A549 (cell line): ENCODE measurements around the gene DPP10. TPM values are rescaled to one million over a fixed set of nuclear protein-coding genes. Genes with fewer than 3 reads are reported as not detected.

Source experiments
- ATAC-seq, 2 experiments: fragments of 200-7000 bp in 1 of 2; fragments of >200 bp in 1 of 2; cut with Nextera tagmentation in 1 of 2; cut with Tn5 transposase in 1 of 2; 3 replicates each; pipeline versions ENCODE4 v1.8.0 to v1.9.1; 2018 to 2020; ENCODE audit warnings: mild to moderate bottlenecking in 1 of 2, moderate library complexity in 1 of 2
- CTCF ChIA-PET: fragments of 300-600 bp; sonication (Branson Sonifier 250); formaldehyde crosslinking; extraction: SDS; loops from one replicate; lab custom pipeline; 2021; ENCODE audit warnings: antibody characterized with exemption, inconsistent platforms; lab: Yijun Ruan, JAX
- POLR2A ChIA-PET: fragments of 350-600 bp; formaldehyde crosslinking; extraction: SDS; loops from one replicate; lab custom pipeline; 2021; ENCODE audit warnings: antibody characterized with exemption, inconsistent platforms; lab: Yijun Ruan, JAX
- DNase-seq, 2 experiments: peaks; one replicate each; pipeline versions ENCODE4 v3.0.0 to v3.0.0-alpha.2; 2011 to 2016; ENCODE audit warnings: low read depth in 1 of 2, low spot score in 1 of 2
- FAIRE-seq: peaks from 2 replicates; lab custom pipeline; 2011; peaks lifted over from hg19 to GRCh38; lab: Jason Lieb, UNC
- H3K27ac ChIP-seq, 2 experiments: fragments of >200 bp; sonication (Bioruptor Twin); formaldehyde crosslinking; 3 replicates each; pipeline ENCODE4 v1.5.1; 2016 to 2017
- H3K4me1 ChIP-seq: fragments of >200 bp; sonication (Bioruptor Twin); formaldehyde crosslinking; 3 replicates; pipeline ENCODE4 v1.6.1; 2016
- H3K4me2 ChIP-seq: fragments of >200 bp; sonication (Bioruptor Twin); formaldehyde crosslinking; 3 replicates; pipeline ENCODE4 v1.6.1; 2016
- H3K4me3 ChIP-seq: fragments of >200 bp; sonication (Bioruptor Twin); formaldehyde crosslinking; 3 replicates; pipeline ENCODE4 v1.5.1; 2016
- H3K9me3 ChIP-seq: fragments of >200 bp; sonication (Bioruptor Twin); formaldehyde crosslinking; 3 replicates; pipeline ENCODE4 v1.6.1; 2016
- ATOH8 ChIP-seq: fragments of 250-450 bp; sonication (Bioruptor Pico); IDR thresholded peaks from 2 replicates; pipeline ENCODE4 v1.5.0; 2020; ENCODE audit warnings: low read depth, mild to moderate bottlenecking, moderate library complexity
- BCL3 ChIP-seq: fragments of >200 bp; sonication (Bioruptor Twin); formaldehyde crosslinking; IDR thresholded peaks from 3 replicates; pipeline ENCODE4 v1.6.1; 2016
- BHLHE40 ChIP-seq: IDR thresholded peaks from 2 replicates; pipeline ENCODE4 v1.6.1; 2012; ENCODE audit warnings: low read depth, low read length, inconsistent platforms
- CHD2 ChIP-seq: fragments of 150-350 bp; IDR thresholded peaks from 2 replicates; pipeline ENCODE4 v1.6.1; 2014; ENCODE audit warnings: low read length; ENCODE audit not compliant: partially characterized antibody
- E2F6 ChIP-seq: IDR thresholded peaks from 2 replicates; pipeline ENCODE4 v1.6.1; 2012; ENCODE audit warnings: low read depth, borderline replicate concordance
- EHF ChIP-seq: fragments of 250-450 bp; sonication (Bioruptor Pico); IDR thresholded peaks from 2 replicates; pipeline ENCODE4 v1.5.0; 2020; ENCODE audit warnings: mild to moderate bottlenecking
- EP300 ChIP-seq, 2 experiments: fragments of >200 bp; sonication (Bioruptor Twin); formaldehyde crosslinking; IDR thresholded peaks; 2 replicates in 1 of 2; 3 replicates in 1 of 2; pipeline ENCODE4 v1.6.1; 2016 to 2017
- ESRRA ChIP-seq: fragments of 150-350 bp; IDR thresholded peaks from 2 replicates; pipeline ENCODE4 v1.6.1; 2014; ENCODE audit warnings: mild to moderate bottlenecking, low read length, borderline replicate concordance
- GATA3 ChIP-seq: IDR thresholded peaks from 2 replicates; pipeline ENCODE4 v1.6.1; 2012; ENCODE audit warnings: borderline replicate concordance
- HDAC2 ChIP-seq: fragments of 200-600 bp; sonication (generic); IDR thresholded peaks from 2 replicates; pipeline ENCODE4 v1.6.1; 2016
- HOXB13 ChIP-seq: fragments of 250-450 bp; sonication (Bioruptor Pico); IDR thresholded peaks from 2 replicates; pipeline ENCODE4 v1.5.0; 2020; ENCODE audit warnings: low read depth, mild to moderate bottlenecking, moderate library complexity
- HOXB5 ChIP-seq: fragments of 250-450 bp; sonication (Bioruptor Pico); IDR thresholded peaks from 2 replicates; pipeline ENCODE4 v1.5.0; 2020; ENCODE audit warnings: mild to moderate bottlenecking, moderate library complexity
- KDM1A ChIP-seq: fragments of 200-600 bp; sonication (generic); IDR thresholded peaks from 2 replicates; pipeline ENCODE4 v1.6.1; 2016; ENCODE audit warnings: low read depth, mild to moderate bottlenecking
- KDM5A ChIP-seq: fragments of 200-600 bp; sonication (generic); IDR thresholded peaks from 2 replicates; pipeline ENCODE4 v1.6.1; 2016; ENCODE audit warnings: antibody characterized with exemption, mild to moderate bottlenecking
- MAFK ChIP-seq: fragments of 450-650 bp; IDR thresholded peaks from 2 replicates; pipeline ENCODE4 v1.6.1; 2014; ENCODE audit not compliant: partially characterized antibody
- MAX ChIP-seq: IDR thresholded peaks from 2 replicates; pipeline ENCODE4 v1.6.1; 2012
- MAZ ChIP-seq: fragments of 150-350 bp; IDR thresholded peaks from 2 replicates; pipeline ENCODE4 v1.6.1; 2014; ENCODE audit warnings: antibody characterized with exemption, low read depth, low read length, borderline replicate concordance
- MYC ChIP-seq: IDR thresholded peaks from 2 replicates; pipeline ENCODE4 v1.6.1; 2012; ENCODE audit warnings: mild to moderate bottlenecking, inconsistent platforms, low read length, improper control_type of control experiment, borderline replicate concordance
- NR3C1 ChIP-seq: fragments of >200 bp; sonication (Bioruptor Twin); formaldehyde crosslinking; IDR thresholded peaks from 3 replicates; pipeline ENCODE4 v1.6.1; 2017
- PBX3 ChIP-seq: IDR thresholded peaks from 2 replicates; pipeline ENCODE4 v1.6.1; 2012
- PHF8 ChIP-seq: fragments of 200-600 bp; sonication (generic); IDR thresholded peaks from 2 replicates; pipeline ENCODE4 v1.6.1; 2016; ENCODE audit warnings: low read depth, mild to moderate bottlenecking, antibody characterized with exemption, moderate library complexity, borderline replicate concordance
- POLR2A ChIP-seq: IDR thresholded peaks from 2 replicates; pipeline ENCODE4 v1.6.1; 2012; ENCODE audit warnings: mild to moderate bottlenecking, low read length
- POLR2AphosphoS2 ChIP-seq: conservative IDR thresholded peaks from 2 replicates; pipeline ENCODE4 v1.6.1; 2012; ENCODE audit warnings: low read length, improper control_type of control experiment, inconsistent platforms
- RAD21 ChIP-seq, 2 experiments: fragments of >200 bp in 1 of 2; sonication (Bioruptor Twin) in 1 of 2; formaldehyde crosslinking in 1 of 2; IDR thresholded peaks in 1 of 2; conservative IDR thresholded peaks in 1 of 2; 2 replicates in 1 of 2; 3 replicates in 1 of 2; pipeline ENCODE4 v1.6.1; 2012 to 2018; ENCODE audit warnings: inconsistent platforms in 1 of 2
- RFX5 ChIP-seq: fragments of 450-650 bp; IDR thresholded peaks from 2 replicates; pipeline ENCODE4 v1.7.1; 2014; ENCODE audit warnings: antibody characterized with exemption, mild to moderate bottlenecking, moderate library complexity
- SMC3 ChIP-seq: fragments of >200 bp; sonication (Bioruptor Twin); formaldehyde crosslinking; IDR thresholded peaks from 3 replicates; pipeline ENCODE4 v1.6.1; 2018; ENCODE audit warnings: inconsistent platforms
- TFCP2L1 ChIP-seq: fragments of 250-450 bp; sonication (Bioruptor Pico); IDR thresholded peaks from 2 replicates; pipeline ENCODE4 v1.5.0; 2021; ENCODE audit warnings: mild to moderate bottlenecking
- ZFP36 ChIP-seq: fragments of 450-650 bp; IDR thresholded peaks from 2 replicates; pipeline ENCODE4 v1.6.1; 2014; ENCODE audit warnings: borderline replicate concordance; ENCODE audit not compliant: partially characterized antibody
- ZNF302 ChIP-seq: fragments of 250-450 bp; sonication (Bioruptor Pico); IDR thresholded peaks from 2 replicates; pipeline ENCODE4 v1.9.0; 2021; ENCODE audit warnings: inconsistent platforms, mild to moderate bottlenecking, moderate library complexity
- ZSCAN20 ChIP-seq: fragments of 250-450 bp; sonication (Bioruptor Pico); IDR thresholded peaks from 2 replicates; pipeline ENCODE4 v1.8.0; 2022; ENCODE audit warnings: mild to moderate bottlenecking, moderate library complexity
- WGBS: methylation state at CpG from one replicate; pipeline ENCODE4 v1.1.6; 2017; ENCODE audit errors: missing lambda C conversion rate; 5-methylcytosine and 5-hydroxymethylcytosine counted together
- polyA plus RNA-seq, 4 experiments: library from polyadenylated mRNA; depleted of rRNA in 3 of 4; stranded (reverse); fragments of >200 nt; fragmentation: RNase III in 1 of 4; extraction: RNeasy Plus Mini Kit Qiagen cat#74134 plus additional on column Dnase treatment in 1 of 4; gene quantifications; 2 replicates in 3 of 4; 3 replicates in 1 of 4; pipeline ENCODE4 v1.2.3, GENCODE V29; 2011 to 2017

The DPP10 gene
- polyA plus RNA-seq, 2 of the 4 experiments (the other 2 are of a cell fraction): not detected

- no peak for FAIRE-seq
- TF ChIP-seq ZSCAN20: no peak
- TF ChIP-seq POLR2AphosphoS2: no peak
- no peak for TF ChIP-seq MAFK
- TF ChIP-seq GATA3: no peak
- TF ChIP-seq ATOH8 (CRISPR knock-in tag): no peak
- no peak for TF ChIP-seq ZFP36
- no peak for TF ChIP-seq HDAC2
- no peak for TF ChIP-seq E2F6
- TF ChIP-seq, all 56 proteins: peak for 0
- H3K27ac ChIP-seq: no peak overlapping the region
- ChIA-PET CTCF (interaction anchor here (2.5 kb wide), 1 partner anchor 8 kb away, joined by 11 read pairs; no protein-coding TSS in a partner anchor), POLR2A (no interaction called here)
- no peak for DNase-seq
- no peaks in the 10 kb centered on the region for H3K4me1 ChIP-seq
- no peak for ATAC-seq
- H3K4me2 ChIP-seq: no peak overlapping the region
- 20% methylated on average over 5 of the region's 5 CpGs for WGBS
- no peak overlapping the region for H3K4me3 ChIP-seq
- no peaks in the 10 kb centered on the region for H3K9me3 ChIP-seq
Observed at GRCh38 chr2:114553027-114553426, 110.6 kb downstream of the DPP10 start.

- H3K27ac ChIP-seq: no peak overlapping the region
- CTCF ChIA-PET: no interaction called here
- no peak for TF ChIP-seq KDM5A
- no peak for TF ChIP-seq MAX
- TF ChIP-seq RFX5: no peak
- no peak for TF ChIP-seq EHF (CRISPR knock-in tag)
- TF ChIP-seq PHF8: no peak
- TF ChIP-seq CHD2: no peak
- TF ChIP-seq MYC: no peak
- no peak for TF ChIP-seq EP300 (IDR thresholded peaks at IDR 0.05)
- H3K4me2 ChIP-seq: no peak overlapping the region
- H3K4me3 ChIP-seq: no peak overlapping the region
- no peaks in the 10 kb centered on the region for H3K4me1 ChIP-seq
- POLR2A ChIA-PET: no interaction called here
- ATAC-seq (no peak), FAIRE-seq (no peak), DNase-seq (no peak)
- 36% methylated on average over 3 of the region's 3 CpGs for WGBS
- H3K9me3 ChIP-seq: no peaks in the 10 kb centered on the region
Observed at GRCh38 chr2:114569166-114569565, 126.7 kb downstream of the DPP10 start.

- Histone ChIP-seq H3K4me3 (no peak overlapping the region), H3K4me1 (no peaks in the 10 kb centered on the region), H3K27ac (no peak overlapping the region), H3K9me3 (no peaks in the 10 kb centered on the region), H3K4me2 (no peak overlapping the region)
- ATAC-seq (no peak), DNase-seq (no peak), FAIRE-seq (no peak)
- ChIA-PET POLR2A (no interaction called here), CTCF (no interaction called here)
- WGBS: 0% methylated on average over 2 of the region's 2 CpGs
- TF ChIP-seq MAZ (no peak), ZFP36 (no peak), ESRRA (no peak), CHD2 (no peak), HOXB5 (CRISPR knock-in tag) (no peak), BHLHE40 (no peak), KDM1A (no peak), ZNF302 (CRISPR knock-in tag) (no peak), PBX3 (no peak), RAD21 (conservative IDR thresholded peaks at IDR 0.05 in 1 of 2, IDR thresholded peaks at IDR 0.05 in 1 of 2) (no peak), BCL3 (no peak), MAX (no peak), TFCP2L1 (CRISPR knock-in tag) (no peak), NR3C1 (no peak), ZSCAN20 (no peak), SMC3 (no peak), POLR2A (no peak), HOXB13 (CRISPR knock-in tag) (no peak)
Observed at GRCh38 chr2:114577657-114578056, 135.2 kb downstream of the DPP10 start.
